Measurements from ENCODE around the gene FCAR.

The FCAR gene

GRCh38 chr19:54918499-54918898 is 44.5 kb downstream of the FCAR start:
- TF ChIP-seq REST (IDR thresholded peaks at IDR 0.05; ENCODE audit: insufficient read depth in 1 of 2, low read depth in 2 of 2, low read length in 2 of 2) = no peak
- no peak for TF ChIP-seq TAF1 (IDR thresholded peaks at IDR 0.05; ENCODE audit: borderline replicate concordance, insufficient read depth, low read length)
- no peak for TF ChIP-seq FOXP2 (optimal IDR thresholded peaks at IDR 0.05; ENCODE audit: borderline replicate concordance, extremely low read depth, extremely low read length, insufficient read depth)
- no peak for TF ChIP-seq POLR2AphosphoS5 (IDR thresholded peaks at IDR 0.05; ENCODE audit: low read depth, low read length)
- TF ChIP-seq SIN3A (IDR thresholded peaks at IDR 0.05; ENCODE audit: borderline replicate concordance, insufficient read depth, low read length) = no peak

GRCh38 chr19:54921082-54921481 is 47.0 kb downstream of the FCAR start:
- TF ChIP-seq REST (IDR thresholded peaks at IDR 0.05; ENCODE audit: insufficient read depth in 1 of 2, low read depth in 2 of 2, low read length in 2 of 2) (no peak), FOXP2 (optimal IDR thresholded peaks at IDR 0.05; ENCODE audit: borderline replicate concordance, extremely low read depth, extremely low read length, insufficient read depth) (no peak), TAF1 (IDR thresholded peaks at IDR 0.05; ENCODE audit: borderline replicate concordance, insufficient read depth, low read length) (no peak)

- no peak for TF ChIP-seq FOXP2 (optimal IDR thresholded peaks at IDR 0.05; ENCODE audit: borderline replicate concordance, extremely low read depth, extremely low read length, insufficient read depth)
- no peak for TF ChIP-seq TAF1 (IDR thresholded peaks at IDR 0.05; ENCODE audit: borderline replicate concordance, insufficient read depth, low read length)
- no peak for TF ChIP-seq POLR2AphosphoS5 (IDR thresholded peaks at IDR 0.05; ENCODE audit: low read depth, low read length)
- TF ChIP-seq SIN3A (IDR thresholded peaks at IDR 0.05; ENCODE audit: borderline replicate concordance, insufficient read depth, low read length) = no peak
- no peak for TF ChIP-seq REST (IDR thresholded peaks at IDR 0.05; ENCODE audit: insufficient read depth in 1 of 2, low read depth in 2 of 2, low read length in 2 of 2)
These were observed 49.2 kb downstream of the FCAR start for GRCh38 chr19:54923276-54923675.

GRCh38 chr19:54928299-54928698 is 54.3 kb downstream of the FCAR start:
- TF ChIP-seq FOXP2 (optimal IDR thresholded peaks at IDR 0.05; ENCODE audit: borderline replicate concordance, extremely low read depth, extremely low read length, insufficient read depth) (no peak), REST (IDR thresholded peaks at IDR 0.05; ENCODE audit: insufficient read depth in 1 of 2, low read depth in 2 of 2, low read length in 2 of 2) (no peak), SIN3A (IDR thresholded peaks at IDR 0.05; ENCODE audit: borderline replicate concordance, insufficient read depth, low read length) (no peak), POLR2AphosphoS5 (IDR thresholded peaks at IDR 0.05; ENCODE audit: low read depth, low read length) (no peak), TAF1 (IDR thresholded peaks at IDR 0.05; ENCODE audit: borderline replicate concordance, insufficient read depth, low read length) (no peak)

DNA sequence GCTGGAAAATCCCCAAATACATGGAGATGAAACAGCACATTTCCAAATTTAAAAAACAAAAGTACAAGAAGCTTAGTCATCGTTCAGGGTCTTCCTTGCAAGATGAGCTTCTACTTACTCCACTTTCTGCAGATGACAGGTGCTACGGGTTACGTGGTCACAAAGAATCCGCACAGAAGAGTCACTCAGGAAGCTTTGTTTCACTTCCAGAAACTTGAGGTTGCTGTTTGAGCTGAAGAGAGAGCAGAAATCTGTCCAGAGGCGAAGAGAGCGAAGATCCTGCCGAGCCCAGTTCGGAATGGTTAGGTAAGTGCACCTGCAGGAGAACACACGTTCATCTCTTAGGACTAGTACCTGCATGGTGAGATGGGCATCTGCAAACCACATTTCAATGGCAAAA is 63.9 kb downstream of the FCAR start:
- TF ChIP-seq POLR2AphosphoS5 (IDR thresholded peaks at IDR 0.05; ENCODE audit: low read depth, low read length) (no peak), SIN3A (IDR thresholded peaks at IDR 0.05; ENCODE audit: borderline replicate concordance, insufficient read depth, low read length) (no peak), TAF1 (IDR thresholded peaks at IDR 0.05; ENCODE audit: borderline replicate concordance, insufficient read depth, low read length) (no peak), REST (IDR thresholded peaks at IDR 0.05; ENCODE audit: insufficient read depth in 1 of 2, low read depth in 2 of 2, low read length in 2 of 2) (no peak), FOXP2 (optimal IDR thresholded peaks at IDR 0.05; ENCODE audit: borderline replicate concordance, extremely low read depth, extremely low read length, insufficient read depth) (no peak)
